Adrenal gland (tissue), 12 donors: ENCODE results near the gene SNX30. TPM values are rescaled to one million over a fixed set of nuclear protein-coding genes. Genes with fewer than 3 reads are reported as not detected.

Source experiments
- DNase-seq, 7 donors: peaks; one replicate each; pipeline ENCODE4 v3.0.0-alpha.2; 2019 to 2020
- H3K27ac ChIP-seq, 5 donors: fragments of 200-600 bp; sonication (generic) in 4 of 5; 1 replicate in 3 of 5; 2 replicates in 2 of 5; pipeline versions ENCODE4 v1.5.1 to v1.8.0; 2016 to 2020; ENCODE audit warnings: mild to moderate bottlenecking in 1 of 5
- H3K27me3 ChIP-seq: fragments of 200-600 bp; 2 replicates; pipeline ENCODE4 v1.8.0; 2021
- H3K36me3 ChIP-seq, 2 donors: fragments of 200-600 bp; replicated peaks in 1 of 2; 1 replicate in 1 of 2; 2 replicates in 1 of 2; pipeline versions ENCODE4 v1.5.1 to v1.8.0; 2018 to 2022
- H3K4me1 ChIP-seq, 2 donors: fragments of 200-600 bp; replicated peaks in 1 of 2; 1 replicate in 1 of 2; 2 replicates in 1 of 2; pipeline versions ENCODE4 v1.5.1 to v1.8.0; 2018 to 2021
- H3K4me3 ChIP-seq, 4 donors: fragments of 200-600 bp; sonication (generic) in 3 of 4; one replicate each; pipeline ENCODE4 v1.5.1; 2016 to 2018
- H3K9me3 ChIP-seq, 3 donors: fragments of 200-600 bp; sonication (generic) in 1 of 3; replicated peaks in 1 of 3; 1 replicate in 2 of 3; 2 replicates in 1 of 3; pipeline versions ENCODE4 v1.5.1 to v1.8.0; 2016 to 2021
- CTCF ChIP-seq, 6 experiments: fragments of 450-650 bp in 4 of 6; fragments of 200-600 bp in 2 of 6; sonication (generic) in 1 of 6; IDR thresholded peaks; 1 replicate in 5 of 6; 2 replicates in 1 of 6; pipeline versions ENCODE4 v1.5.1 to v1.8.0; 2016 to 2021; ENCODE audit warnings: antibody characterized with exemption in 6 of 6, mild to moderate bottlenecking in 2 of 6, moderate library complexity in 1 of 6
- POLR2A ChIP-seq, 2 donors: fragments of 450-650 bp; IDR thresholded peaks; one replicate each; pipeline ENCODE4 v1.6.1; 2017; ENCODE audit warnings: antibody characterized with exemption in 2 of 2, mild to moderate bottlenecking in 2 of 2, moderate library complexity in 1 of 2
- WGBS, 4 donors: extraction: QIAGEN DNeasy Blood & Tissue Kit in 2 of 4; methylation state at CpG; one replicate each; pipeline versions ENCODE4 v1.1.5 to v1.1.7; 2013 to 2017; 5-methylcytosine and 5-hydroxymethylcytosine counted together
- intact Hi-C, 2 donors: fragments of 100-400 bp; cut with DNase I; formaldehyde crosslinking; loops; one replicate each; pipeline versions ENCODE4 v1.14.1 to v1.15.0; 2022 to 2023
- polyA plus RNA-seq, 3 donors: library from polyadenylated mRNA; stranded (reverse); fragments of 200-250 nt in 2 of 3; fragments of 350-450 nt in 1 of 3; fragmentation: Illumina TruSeq in 1 of 3; extraction: RNeasy Lipid Tissue Mini Kit (QIAGEN cat#74804) in 1 of 3; gene quantifications; one replicate each; pipeline ENCODE4 v1.2.3, GENCODE V29; 2013 to 2014
- total RNA-seq, 9 donors: library from RNA; depleted of rRNA in 4 of 9; stranded (reverse); fragments of >200 nt in 4 of 9; fragments of 120-200 nt in 1 of 9; fragmentation: NEBNext Ultra II Directional in 1 of 9; extraction: Animal tissue kit (Norgen Biotek cat#: 25700) in 1 of 9; gene quantifications; one replicate each; pipeline versions ENCODE4 v1.1.0 to v1.2.4, GENCODE V29; 2013 to 2023
- donor health status: healthy with polysubstance abuse.
- donor health status: Bipolar disorder and iron deficiency.
- donor health status: DM: yes; HTN: yes; CAD: no.
- donor health status: DM: no; HTN: no; CAD: no.
- donor health status: DM: no; HTN: no; CAD: no.
- donor health status: DM: yes; HTN: yes; CAD: no.

The SNX30 gene
- total and polyA plus RNA-seq, 12 donors, result 0.84 to 12.3 (median 8.8) TPM

- WGBS, 4 donors, result 65 to 71% (median 68%) methylated on average over 12 to 13 of the region's 13 CpGs
- TF ChIP-seq POLR2A (IDR thresholded peaks at IDR 0.05) (no peak), CTCF (IDR thresholded peaks at IDR 0.05) (no peak)
- intact Hi-C loops, result no loop called here
- no peaks in the 10 kb centered on the region for H3K4me1 ChIP-seq
- H3K36me3 ChIP-seq, result no peaks in the 10 kb centered on the region
- no peak overlapping the region for H3K27ac ChIP-seq
- no peaks in the 10 kb centered on the region for H3K9me3 ChIP-seq
- DNase-seq, result no peak
- H3K27me3 ChIP-seq, result no peaks in the 10 kb centered on the region
- no peak overlapping the region for H3K4me3 ChIP-seq
Observed at GRCh38 chr9:112852741-112853504, 102.4 kb downstream of the SNX30 start.

GRCh38 chr9:112853882-112854585, 103.5 kb downstream of the SNX30 start:
- no peaks in the 10 kb centered on the region for H3K4me1 ChIP-seq
- H3K27ac ChIP-seq, result no peak overlapping the region
- intact Hi-C loops, result no loop called here
- no peaks in the 10 kb centered on the region for H3K27me3 ChIP-seq
- no peaks in the 10 kb centered on the region for H3K36me3 ChIP-seq
- no peak overlapping the region for H3K4me3 ChIP-seq
- WGBS, 4 donors, result 78 to 84% (median 81%) methylated on average over 7 to 13 of the region's 13 CpGs
- TF ChIP-seq POLR2A (IDR thresholded peaks at IDR 0.05) (no peak), CTCF (IDR thresholded peaks at IDR 0.05) (no peak)
- no peaks in the 10 kb centered on the region for H3K9me3 ChIP-seq
- DNase-seq, result no peak

- no peaks in the 10 kb centered on the region for H3K27me3 ChIP-seq
- 83 to 96% (median 92%) methylated on average over 10 of the region's 10 CpGs for WGBS, 4 donors
- DNase-seq, result no peak
- intact Hi-C loops, result no loop called here
- H3K9me3 ChIP-seq, result no peaks in the 10 kb centered on the region
- no peak overlapping the region for H3K27ac ChIP-seq
- no peak overlapping the region for H3K4me3 ChIP-seq
- TF ChIP-seq POLR2A (IDR thresholded peaks at IDR 0.05), result no peak
- no peak for TF ChIP-seq CTCF (IDR thresholded peaks at IDR 0.05)
- no peaks in the 10 kb centered on the region for H3K36me3 ChIP-seq
- H3K4me1 ChIP-seq, result no peaks in the 10 kb centered on the region
Observed at GRCh38 chr9:112854657-112855056, 104.1 kb downstream of the SNX30 start.

GRCh38 chr9:112856200-112856599, 105.6 kb downstream of the SNX30 start:
- Histone ChIP-seq H3K36me3 (no peaks in the 10 kb centered on the region), H3K9me3 (no peaks in the 10 kb centered on the region), H3K27me3 (no peaks in the 10 kb centered on the region), H3K27ac (no peak overlapping the region), H3K4me1 (no peaks in the 10 kb centered on the region), H3K4me3 (no peak overlapping the region)
- WGBS, 4 donors, result 95 to 98% (median 98%) methylated on average over 8 of the region's 8 CpGs
- intact Hi-C loops, result no loop called here
- no peak for TF ChIP-seq POLR2A (IDR thresholded peaks at IDR 0.05)
- no peak for TF ChIP-seq CTCF (IDR thresholded peaks at IDR 0.05)
- no peak for DNase-seq
